ENCODE data around the gene ZNF346. TPM values are rescaled to one million over a fixed set of nuclear protein-coding genes. Genes with fewer than 3 reads are reported as not detected.
A peak's percentile ranks its signal among the peaks of the same experiment; 100 is the strongest.

The ZNF346 gene
- total RNA-seq, 1 experiment from 2014 or later = 18.4 TPM

DNA sequence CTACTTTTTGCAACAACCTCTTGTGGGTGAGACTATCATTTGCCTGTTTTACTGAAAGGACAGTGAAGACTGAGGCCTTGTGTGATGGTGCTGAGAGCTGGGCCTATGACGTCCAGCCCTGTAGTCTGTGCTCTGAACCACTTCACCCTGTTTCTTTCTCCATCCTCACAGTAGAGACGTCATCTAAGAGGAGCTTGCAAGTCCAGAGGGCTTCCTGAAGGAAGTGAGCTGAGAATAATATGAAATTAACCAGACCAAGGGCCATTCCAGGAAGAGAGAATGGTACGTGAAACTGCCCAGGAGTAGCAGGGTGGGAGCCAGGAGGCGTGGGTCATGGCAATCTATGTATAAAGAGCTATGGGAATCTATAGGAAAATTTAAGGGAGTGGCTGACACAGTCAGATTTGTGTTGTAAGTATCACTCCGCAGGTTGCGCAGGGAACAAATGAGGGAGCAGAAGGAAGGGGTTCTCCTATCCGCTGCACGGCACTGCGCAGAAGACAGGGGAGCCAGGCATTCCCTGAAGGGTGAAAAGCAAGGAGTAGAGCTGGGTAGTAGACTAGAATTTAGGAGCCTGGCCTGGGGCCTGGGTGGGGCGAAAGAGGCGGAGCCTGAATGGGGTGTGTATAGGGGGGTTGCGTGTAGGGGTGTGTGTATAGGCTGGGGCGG is 63.6 kb downstream of the ZNF346 start:
- DNase-seq (ENCODE audit: low spot score) (no peak), ATAC-seq (peak; percentile 90)
- H3K27ac Mint-ChIP-seq = peak overlapping the region; percentile 93
- peaks cover 3% of the 10 kb centered on the region; the same call in 1 of the 2 replicates for H3K36me3 Mint-ChIP-seq
- TF ChIP-seq GTF2I (CRISPR knock-in tag; conservative IDR thresholded peaks at IDR 0.05) = no peak
- TF ChIP-seq, protein P1, sequence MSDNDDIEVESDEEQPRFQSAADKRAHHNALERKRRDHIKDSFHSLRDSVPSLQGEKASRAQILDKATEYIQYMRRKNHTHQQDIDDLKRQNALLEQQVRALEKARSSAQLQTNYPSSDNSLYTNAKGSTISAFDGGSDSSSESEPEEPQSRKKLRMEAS (CRISPR knock-in tag; IDR thresholded peaks at IDR 0.05) = no peak
- TF ChIP-seq, protein P2, sequence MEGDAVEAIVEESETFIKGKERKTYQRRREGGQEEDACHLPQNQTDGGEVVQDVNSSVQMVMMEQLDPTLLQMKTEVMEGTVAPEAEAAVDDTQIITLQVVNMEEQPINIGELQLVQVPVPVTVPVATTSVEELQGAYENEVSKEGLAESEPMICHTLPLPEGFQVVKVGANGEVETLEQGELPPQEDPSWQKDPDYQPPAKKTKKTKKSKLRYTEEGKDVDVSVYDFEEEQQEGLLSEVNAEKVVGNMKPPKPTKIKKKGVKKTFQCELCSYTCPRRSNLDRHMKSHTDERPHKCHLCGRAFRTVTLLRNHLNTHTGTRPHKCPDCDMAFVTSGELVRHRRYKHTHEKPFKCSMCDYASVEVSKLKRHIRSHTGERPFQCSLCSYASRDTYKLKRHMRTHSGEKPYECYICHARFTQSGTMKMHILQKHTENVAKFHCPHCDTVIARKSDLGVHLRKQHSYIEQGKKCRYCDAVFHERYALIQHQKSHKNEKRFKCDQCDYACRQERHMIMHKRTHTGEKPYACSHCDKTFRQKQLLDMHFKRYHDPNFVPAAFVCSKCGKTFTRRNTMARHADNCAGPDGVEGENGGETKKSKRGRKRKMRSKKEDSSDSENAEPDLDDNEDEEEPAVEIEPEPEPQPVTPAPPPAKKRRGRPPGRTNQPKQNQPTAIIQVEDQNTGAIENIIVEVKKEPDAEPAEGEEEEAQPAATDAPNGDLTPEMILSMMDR (IDR thresholded peaks at IDR 0.05) = no peak
- TF ChIP-seq ESRRA (CRISPR knock-in tag; IDR thresholded peaks at IDR 0.05; ENCODE audit: borderline replicate concordance) = no peak
- TF ChIP-seq, protein P3, sequence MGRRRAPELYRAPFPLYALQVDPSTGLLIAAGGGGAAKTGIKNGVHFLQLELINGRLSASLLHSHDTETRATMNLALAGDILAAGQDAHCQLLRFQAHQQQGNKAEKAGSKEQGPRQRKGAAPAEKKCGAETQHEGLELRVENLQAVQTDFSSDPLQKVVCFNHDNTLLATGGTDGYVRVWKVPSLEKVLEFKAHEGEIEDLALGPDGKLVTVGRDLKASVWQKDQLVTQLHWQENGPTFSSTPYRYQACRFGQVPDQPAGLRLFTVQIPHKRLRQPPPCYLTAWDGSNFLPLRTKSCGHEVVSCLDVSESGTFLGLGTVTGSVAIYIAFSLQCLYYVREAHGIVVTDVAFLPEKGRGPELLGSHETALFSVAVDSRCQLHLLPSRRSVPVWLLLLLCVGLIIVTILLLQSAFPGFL (CRISPR knock-in tag; IDR thresholded peaks at IDR 0.05; ENCODE audit: borderline replicate concordance) = no peak
- no peak for TF ChIP-seq RELA (CRISPR knock-in tag; IDR thresholded peaks at IDR 0.05; ENCODE audit: borderline replicate concordance)
- TF ChIP-seq, protein P4, sequence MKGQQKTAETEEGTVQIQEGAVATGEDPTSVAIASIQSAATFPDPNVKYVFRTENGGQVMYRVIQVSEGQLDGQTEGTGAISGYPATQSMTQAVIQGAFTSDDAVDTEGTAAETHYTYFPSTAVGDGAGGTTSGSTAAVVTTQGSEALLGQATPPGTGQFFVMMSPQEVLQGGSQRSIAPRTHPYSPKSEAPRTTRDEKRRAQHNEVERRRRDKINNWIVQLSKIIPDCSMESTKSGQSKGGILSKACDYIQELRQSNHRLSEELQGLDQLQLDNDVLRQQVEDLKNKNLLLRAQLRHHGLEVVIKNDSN (CRISPR knock-in tag; IDR thresholded peaks at IDR 0.05) = no peak
- no peak for TF ChIP-seq NR1H2 (CRISPR knock-in tag; IDR thresholded peaks at IDR 0.05)
- TF ChIP-seq NR3C1 (CRISPR knock-in tag; conservative IDR thresholded peaks at IDR 0.05; ENCODE audit: low read depth) = no peak
- TF ChIP-seq, protein P5, sequence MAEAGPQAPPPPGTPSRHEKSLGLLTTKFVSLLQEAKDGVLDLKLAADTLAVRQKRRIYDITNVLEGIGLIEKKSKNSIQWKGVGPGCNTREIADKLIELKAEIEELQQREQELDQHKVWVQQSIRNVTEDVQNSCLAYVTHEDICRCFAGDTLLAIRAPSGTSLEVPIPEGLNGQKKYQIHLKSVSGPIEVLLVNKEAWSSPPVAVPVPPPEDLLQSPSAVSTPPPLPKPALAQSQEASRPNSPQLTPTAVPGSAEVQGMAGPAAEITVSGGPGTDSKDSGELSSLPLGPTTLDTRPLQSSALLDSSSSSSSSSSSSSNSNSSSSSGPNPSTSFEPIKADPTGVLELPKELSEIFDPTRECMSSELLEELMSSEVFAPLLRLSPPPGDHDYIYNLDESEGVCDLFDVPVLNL (CRISPR knock-in tag; IDR thresholded peaks at IDR 0.05; ENCODE audit: borderline replicate concordance, low read depth) = no peak
- CTCF ChIA-PET = interaction anchor here (0.6 to 7.6 kb wide), 34 partner anchors 8 to 686 kb away, joined by 3 to 124 read pairs (median 4); partner anchors contain the start of genes EIF4E1B, SNCB, TSPAN17 and ZNF346
- no peaks in the 10 kb centered on the region; the same call in 1 of the 2 replicates for H3K27me3 Mint-ChIP-seq (ENCODE audit: low read depth)
- peaks cover 37% of the 10 kb centered on the region for H3K4me1 Mint-ChIP-seq
- POLR2A ChIA-PET = interaction anchor here (0.5 to 1.3 kb wide), 4 partner anchors 9 to 64 kb away, joined by 3 to 4 read pairs (median 4); partner anchors contain the start of gene ZNF346
- peak overlapping the region; percentile 54 for H3K4me3 Mint-ChIP-seq
- no peaks in the 10 kb centered on the region for H3K9me3 Mint-ChIP-seq

DNA sequence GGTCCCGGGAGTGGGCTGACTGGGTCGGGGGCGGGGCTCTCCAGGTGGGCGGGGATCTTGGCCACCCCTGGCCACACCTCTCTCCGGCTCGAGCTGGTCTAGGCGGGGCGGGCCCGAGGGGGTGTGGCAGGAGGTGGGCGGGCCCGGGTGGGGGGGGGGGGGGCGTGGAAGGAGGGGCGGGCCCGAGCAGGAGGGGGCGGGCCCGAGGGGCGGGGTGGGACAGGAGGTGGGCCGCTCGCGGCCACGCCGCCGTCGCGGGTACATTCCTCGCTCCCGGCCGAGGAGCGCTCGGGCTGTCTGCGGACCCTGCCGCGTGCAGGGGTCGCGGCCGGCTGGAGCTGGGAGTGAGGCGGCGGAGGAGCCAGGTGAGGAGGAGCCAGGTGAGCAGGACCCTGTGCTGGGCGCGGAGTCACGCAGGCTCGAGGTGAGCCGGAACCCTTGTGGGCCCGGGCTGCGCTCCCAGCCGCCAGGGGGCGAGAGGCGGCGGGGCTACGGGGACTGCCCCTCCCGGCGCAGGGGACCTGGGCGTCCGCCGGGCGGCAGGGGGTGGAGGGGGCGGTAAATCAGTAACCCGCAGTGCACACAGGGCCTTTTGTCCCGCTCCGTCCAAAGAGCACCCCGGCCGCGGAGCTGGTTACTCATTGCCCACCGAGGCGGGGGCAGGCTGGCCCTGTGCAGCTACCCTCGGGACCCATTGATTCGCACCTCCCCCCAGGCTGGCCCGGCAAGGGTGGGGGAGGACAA is 64.3 kb downstream of the ZNF346 start, which contains the start of gene FGFR4:
FGFR4 (plus strand) TSS at position 262 of the 744 bp plus-strand sequence. CDS start 2,688 bp downstream, outside the sequence.
- ChIA-PET CTCF (interaction anchor here (0.6 to 7.6 kb wide), 35 partner anchors 9 to 686 kb away, joined by 3 to 124 read pairs (median 4); partner anchors contain the start of genes EIF4E1B, SNCB and TSPAN17), POLR2A (interaction anchor here (0.6 to 1.3 kb wide), 5 partner anchors 9 to 81 kb away, joined by 3 to 4 read pairs (median 3); partner anchors contain the start of gene ZNF346)
- Mint-ChIP-seq H3K36me3 (peaks cover 10% of the 10 kb centered on the region), H3K27ac (peak within 1 kb of the TSS; percentile 93), H3K4me1 (peaks cover 37% of the 10 kb centered on the region), H3K4me3 (peak within 1 kb of the TSS; percentile 80), H3K9me3 (no peaks in the 10 kb centered on the region), H3K27me3 (ENCODE audit: low read depth) (no peaks in the 10 kb centered on the region; the same call in 1 of the 2 replicates)
- DNase-seq (ENCODE audit: low spot score) (peak; percentile 91), ATAC-seq (peak; percentile 69)
- TF ChIP-seq, protein P4 (CRISPR knock-in tag; IDR thresholded peaks at IDR 0.05) = peak; percentile 9; the same call in 1 of the 2 replicates
- peak; percentile 83 for TF ChIP-seq SP1 (CRISPR knock-in tag; conservative IDR thresholded peaks at IDR 0.05)
- TF ChIP-seq, protein P6, sequence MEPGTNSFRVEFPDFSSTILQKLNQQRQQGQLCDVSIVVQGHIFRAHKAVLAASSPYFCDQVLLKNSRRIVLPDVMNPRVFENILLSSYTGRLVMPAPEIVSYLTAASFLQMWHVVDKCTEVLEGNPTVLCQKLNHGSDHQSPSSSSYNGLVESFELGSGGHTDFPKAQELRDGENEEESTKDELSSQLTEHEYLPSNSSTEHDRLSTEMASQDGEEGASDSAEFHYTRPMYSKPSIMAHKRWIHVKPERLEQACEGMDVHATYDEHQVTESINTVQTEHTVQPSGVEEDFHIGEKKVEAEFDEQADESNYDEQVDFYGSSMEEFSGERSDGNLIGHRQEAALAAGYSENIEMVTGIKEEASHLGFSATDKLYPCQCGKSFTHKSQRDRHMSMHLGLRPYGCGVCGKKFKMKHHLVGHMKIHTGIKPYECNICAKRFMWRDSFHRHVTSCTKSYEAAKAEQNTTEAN (CRISPR knock-in tag; IDR thresholded peaks at IDR 0.05) = peak; percentile 52; the same call in 1 of the 2 replicates
- no peak for TF ChIP-seq IRF2 (CRISPR knock-in tag; IDR thresholded peaks at IDR 0.05; ENCODE audit: borderline replicate concordance, low read depth)
- TF ChIP-seq ZNF232 (CRISPR knock-in tag; IDR thresholded peaks at IDR 0.05) = 0 out of 2 replicates have a peak, but pooled peaks have one; percentile 45
- TF ChIP-seq NFATC4 (CRISPR knock-in tag; IDR thresholded peaks at IDR 0.05) = no peak
- TF ChIP-seq, protein P1 (CRISPR knock-in tag; IDR thresholded peaks at IDR 0.05) = peak; percentile 76
- peak; percentile 13; the same call in 1 of the 2 replicates for TF ChIP-seq ESRRA (CRISPR knock-in tag; IDR thresholded peaks at IDR 0.05; ENCODE audit: borderline replicate concordance)
- TF ChIP-seq, protein P7, sequence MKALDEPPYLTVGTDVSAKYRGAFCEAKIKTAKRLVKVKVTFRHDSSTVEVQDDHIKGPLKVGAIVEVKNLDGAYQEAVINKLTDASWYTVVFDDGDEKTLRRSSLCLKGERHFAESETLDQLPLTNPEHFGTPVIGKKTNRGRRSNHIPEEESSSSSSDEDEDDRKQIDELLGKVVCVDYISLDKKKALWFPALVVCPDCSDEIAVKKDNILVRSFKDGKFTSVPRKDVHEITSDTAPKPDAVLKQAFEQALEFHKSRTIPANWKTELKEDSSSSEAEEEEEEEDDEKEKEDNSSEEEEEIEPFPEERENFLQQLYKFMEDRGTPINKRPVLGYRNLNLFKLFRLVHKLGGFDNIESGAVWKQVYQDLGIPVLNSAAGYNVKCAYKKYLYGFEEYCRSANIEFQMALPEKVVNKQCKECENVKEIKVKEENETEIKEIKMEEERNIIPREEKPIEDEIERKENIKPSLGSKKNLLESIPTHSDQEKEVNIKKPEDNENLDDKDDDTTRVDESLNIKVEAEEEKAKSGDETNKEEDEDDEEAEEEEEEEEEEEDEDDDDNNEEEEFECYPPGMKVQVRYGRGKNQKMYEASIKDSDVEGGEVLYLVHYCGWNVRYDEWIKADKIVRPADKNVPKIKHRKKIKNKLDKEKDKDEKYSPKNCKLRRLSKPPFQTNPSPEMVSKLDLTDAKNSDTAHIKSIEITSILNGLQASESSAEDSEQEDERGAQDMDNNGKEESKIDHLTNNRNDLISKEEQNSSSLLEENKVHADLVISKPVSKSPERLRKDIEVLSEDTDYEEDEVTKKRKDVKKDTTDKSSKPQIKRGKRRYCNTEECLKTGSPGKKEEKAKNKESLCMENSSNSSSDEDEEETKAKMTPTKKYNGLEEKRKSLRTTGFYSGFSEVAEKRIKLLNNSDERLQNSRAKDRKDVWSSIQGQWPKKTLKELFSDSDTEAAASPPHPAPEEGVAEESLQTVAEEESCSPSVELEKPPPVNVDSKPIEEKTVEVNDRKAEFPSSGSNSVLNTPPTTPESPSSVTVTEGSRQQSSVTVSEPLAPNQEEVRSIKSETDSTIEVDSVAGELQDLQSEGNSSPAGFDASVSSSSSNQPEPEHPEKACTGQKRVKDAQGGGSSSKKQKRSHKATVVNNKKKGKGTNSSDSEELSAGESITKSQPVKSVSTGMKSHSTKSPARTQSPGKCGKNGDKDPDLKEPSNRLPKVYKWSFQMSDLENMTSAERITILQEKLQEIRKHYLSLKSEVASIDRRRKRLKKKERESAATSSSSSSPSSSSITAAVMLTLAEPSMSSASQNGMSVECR (CRISPR knock-in tag; IDR thresholded peaks at IDR 0.05; ENCODE audit: borderline replicate concordance) = peak; percentile 23; the same call in 1 of the 2 replicates
- peak; percentile 43; the same call in 1 of the 2 replicates for TF ChIP-seq MYBL2 (CRISPR knock-in tag; IDR thresholded peaks at IDR 0.05)
- peak; percentile 14; the same call in 1 of the 2 replicates for TF ChIP-seq ETV6 (CRISPR knock-in tag; IDR thresholded peaks at IDR 0.05)

All from WTC11 (cell line).